Activated T-helper 2 cell treated with anti-CD3 and anti-CD28 coated beads, Interferon-gamma antibody, Interleukin-2, Interleukin-4, amounts not matched to agents 10 μg/mL and 5 μg/mL and 100 μg/mL, durations not matched to agents 14 hours and 24 hours and 36 hours (primary cell): ENCODE results near the gene SYT4. TPM values are rescaled to one million over a fixed set of nuclear protein-coding genes. Genes with fewer than 3 reads are reported as not detected.

Experiments
- DNase-seq: peaks from one replicate; pipeline ENCODE4 v3.0.0; 2021; ENCODE audit warnings: low spot score
- H3K27ac Mint-ChIP-seq: one replicate; pipeline ENCODE4 v1.8.0; 2021; ENCODE audit warnings: mixed read lengths
- H3K27me3 Mint-ChIP-seq: one replicate; pipeline ENCODE4 v1.8.0; 2021; ENCODE audit warnings: low read depth, mixed read lengths
- H3K36me3 Mint-ChIP-seq: one replicate; pipeline ENCODE4 v1.8.0; 2021; ENCODE audit warnings: low read depth, mixed read lengths
- H3K4me1 Mint-ChIP-seq: one replicate; pipeline ENCODE4 v1.8.0; 2021; ENCODE audit warnings: low read depth, mixed read lengths
- H3K4me3 Mint-ChIP-seq: one replicate; pipeline ENCODE4 v1.8.0; 2021; ENCODE audit warnings: low read depth, mild to moderate bottlenecking, moderate library complexity, mixed read lengths
- H3K9me3 Mint-ChIP-seq: one replicate; pipeline ENCODE4 v1.8.0; 2021; ENCODE audit warnings: mixed read lengths
- intact Hi-C: fragments of 100-400 bp; cut with micrococcal nuclease; formaldehyde crosslinking; loops from one replicate; pipeline ENCODE4 v1.15.1; 2023
- total RNA-seq: library from RNA; stranded (reverse); gene quantifications from 2 replicates; pipeline ENCODE4 v1.2.3, GENCODE V29; 2022

Gene SYT4
- total RNA-seq, 1 donor from 2014 or later, result not detected

DNA sequence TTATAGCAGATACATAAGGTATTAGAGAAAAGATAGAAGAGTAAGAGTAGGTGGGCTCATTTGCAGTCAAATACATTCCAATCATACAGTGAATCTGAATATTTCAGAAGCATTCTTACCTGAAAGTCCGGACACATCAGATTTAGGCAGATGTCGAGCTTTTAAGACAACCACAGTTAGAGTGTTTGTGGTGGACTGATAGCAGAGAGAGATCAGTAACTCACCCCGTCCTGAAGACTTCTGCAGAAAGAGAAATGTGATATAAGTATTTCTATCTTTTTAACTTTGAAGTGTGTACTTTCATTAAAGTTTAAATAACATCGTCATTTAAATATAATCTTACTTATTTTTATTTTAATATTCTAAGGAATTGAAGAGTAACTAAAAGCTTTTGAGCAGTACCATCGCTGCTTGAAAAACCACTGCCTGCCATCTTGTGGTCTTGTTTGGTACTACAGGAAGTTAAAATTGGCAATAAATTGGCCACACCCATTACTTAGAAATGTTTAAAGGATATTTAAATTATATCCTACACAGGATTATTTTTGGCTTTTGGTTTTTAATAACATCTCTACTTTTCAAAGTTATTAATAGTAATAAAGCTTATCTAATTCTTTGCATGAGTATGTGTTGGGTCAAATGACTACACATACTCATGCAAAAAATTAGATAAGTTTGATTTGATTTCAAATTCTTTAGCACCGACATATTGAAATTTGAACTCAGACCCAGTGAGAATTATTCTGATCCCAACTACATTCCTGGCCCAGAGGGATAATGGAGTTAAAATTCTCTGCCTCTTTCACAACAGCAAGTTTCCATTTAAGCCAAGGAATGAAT lies 5.5 kb downstream of the SYT4 start:
- no peaks in the 10 kb centered on the region for H3K36me3 Mint-ChIP-seq
- intact Hi-C loops, result loop anchor here (5.0 kb wide), 1 partner anchor 675 kb away; no protein-coding TSS in a partner anchor
- no peaks in the 10 kb centered on the region for H3K9me3 Mint-ChIP-seq
- H3K27ac Mint-ChIP-seq, result no peak overlapping the region
- H3K27me3 Mint-ChIP-seq, result peaks cover under 1% of the 10 kb centered on the region
- H3K4me1 Mint-ChIP-seq, result no peaks in the 10 kb centered on the region
- no peak for DNase-seq
- no peak overlapping the region for H3K4me3 Mint-ChIP-seq

DNA sequence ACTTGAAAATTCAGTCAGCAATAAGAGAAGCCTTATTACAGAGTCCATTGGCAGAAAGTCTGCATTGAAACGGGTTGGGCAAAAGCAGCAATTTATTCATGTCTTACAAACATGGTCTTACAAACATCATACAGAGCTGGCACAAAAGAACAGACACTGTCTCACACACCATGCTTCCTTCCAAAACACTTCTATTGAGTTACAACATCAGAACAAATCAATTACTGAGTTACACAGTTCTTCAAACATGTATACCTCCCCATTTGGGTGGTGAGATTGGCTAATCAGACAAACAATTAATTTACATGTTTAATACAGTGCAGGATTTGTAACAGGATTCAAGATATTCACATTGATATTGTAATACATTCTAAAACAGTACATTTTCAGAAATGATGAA lies 9.5 kb downstream of the SYT4 start:
- H3K4me1 Mint-ChIP-seq, result no peaks in the 10 kb centered on the region

GRCh38 chr18:43265465-43265864 lies 11.8 kb downstream of the SYT4 start:
- Mint-ChIP-seq H3K27me3 (no peaks in the 10 kb centered on the region), H3K36me3 (no peaks in the 10 kb centered on the region), H3K4me1 (no peaks in the 10 kb centered on the region), H3K27ac (no peak overlapping the region), H3K4me3 (no peak overlapping the region), H3K9me3 (peaks cover 6% of the 10 kb centered on the region)
- intact Hi-C loops, result no loop called here
- no peak for DNase-seq

More for the DNA sequence above, 9.5 kb downstream of the SYT4 start:
- Mint-ChIP-seq H3K36me3 (no peaks in the 10 kb centered on the region), H3K9me3 (peaks cover 6% of the 10 kb centered on the region), H3K4me3 (no peak overlapping the region), H3K27me3 (no peaks in the 10 kb centered on the region), H3K27ac (no peak overlapping the region)
- intact Hi-C loops, result no loop called here
- DNase-seq, result no peak

DNA sequence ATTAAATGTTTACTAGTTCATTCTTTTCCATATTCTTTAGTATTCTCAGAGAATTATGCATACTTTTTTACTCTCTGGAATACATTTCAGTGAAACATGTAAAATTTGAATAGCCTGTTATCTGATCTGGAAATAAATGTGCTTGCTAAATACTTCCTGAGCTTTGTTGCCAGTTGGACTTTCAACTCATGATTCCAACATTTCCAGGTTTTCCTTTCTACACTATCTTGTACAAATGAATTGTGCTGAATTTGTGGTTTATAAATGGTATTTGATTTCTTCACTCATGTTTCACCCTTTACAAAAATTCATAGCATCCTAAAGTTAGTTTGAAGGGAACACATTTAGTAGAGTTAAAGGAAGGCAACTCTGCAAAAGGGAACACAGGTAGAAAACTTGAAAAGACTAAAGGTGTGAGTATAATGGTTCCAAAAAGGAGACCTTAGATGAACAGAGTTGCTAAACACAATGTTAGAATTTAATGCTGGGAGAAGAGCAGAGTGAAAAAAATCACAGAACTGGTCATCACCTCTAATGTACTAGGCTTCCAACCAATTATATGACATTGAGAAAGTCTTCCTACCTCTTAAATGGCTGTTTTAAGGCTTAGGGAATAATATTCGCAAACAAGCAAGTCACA lies 28.6 kb downstream of the SYT4 start:
- H3K27ac Mint-ChIP-seq, result no peak overlapping the region
- intact Hi-C loops, result no loop called here
- no peaks in the 10 kb centered on the region for H3K9me3 Mint-ChIP-seq

GRCh38 chr18:43247944-43248343 lies 29.3 kb downstream of the SYT4 start:
- Mint-ChIP-seq H3K27ac (no peak overlapping the region), H3K9me3 (no peaks in the 10 kb centered on the region), H3K4me3 (no peak overlapping the region), H3K4me1 (no peaks in the 10 kb centered on the region), H3K36me3 (no peaks in the 10 kb centered on the region), H3K27me3 (no peaks in the 10 kb centered on the region)
- no peak for DNase-seq
- intact Hi-C loops, result no loop called here

More for the DNA sequence above, 28.6 kb downstream of the SYT4 start:
- no peak for DNase-seq
- H3K4me1 Mint-ChIP-seq, result no peaks in the 10 kb centered on the region
- H3K36me3 Mint-ChIP-seq, result no peaks in the 10 kb centered on the region
- no peak overlapping the region for H3K4me3 Mint-ChIP-seq
- H3K27me3 Mint-ChIP-seq, result no peaks in the 10 kb centered on the region

DNA sequence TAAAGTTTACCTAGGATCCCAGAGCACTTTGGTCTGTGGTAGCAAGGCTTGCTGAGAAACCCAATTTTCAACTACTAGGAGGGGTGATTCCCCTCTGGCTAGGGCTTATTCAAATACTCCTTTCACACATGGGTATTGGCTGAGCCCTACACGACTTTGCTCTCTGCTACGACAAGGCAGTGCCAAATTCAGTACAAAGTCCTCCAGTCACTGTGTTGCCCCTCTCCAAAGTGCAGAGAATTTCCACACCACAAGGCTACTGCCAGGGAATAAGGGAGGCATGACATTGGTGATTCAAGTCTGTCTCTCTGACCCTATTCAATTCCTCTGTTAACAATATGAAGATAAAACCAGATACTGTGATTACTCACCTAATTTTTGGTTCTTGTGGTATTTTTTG lies 38.9 kb downstream of the SYT4 start:
- no peaks in the 10 kb centered on the region for H3K36me3 Mint-ChIP-seq
- H3K27me3 Mint-ChIP-seq, result no peaks in the 10 kb centered on the region
- no peak for DNase-seq
- H3K4me1 Mint-ChIP-seq, result no peaks in the 10 kb centered on the region
- H3K27ac Mint-ChIP-seq, result no peak overlapping the region
- peaks cover 4% of the 10 kb centered on the region for H3K9me3 Mint-ChIP-seq
- H3K4me3 Mint-ChIP-seq, result no peak overlapping the region
- intact Hi-C loops, result no loop called here

DNA sequence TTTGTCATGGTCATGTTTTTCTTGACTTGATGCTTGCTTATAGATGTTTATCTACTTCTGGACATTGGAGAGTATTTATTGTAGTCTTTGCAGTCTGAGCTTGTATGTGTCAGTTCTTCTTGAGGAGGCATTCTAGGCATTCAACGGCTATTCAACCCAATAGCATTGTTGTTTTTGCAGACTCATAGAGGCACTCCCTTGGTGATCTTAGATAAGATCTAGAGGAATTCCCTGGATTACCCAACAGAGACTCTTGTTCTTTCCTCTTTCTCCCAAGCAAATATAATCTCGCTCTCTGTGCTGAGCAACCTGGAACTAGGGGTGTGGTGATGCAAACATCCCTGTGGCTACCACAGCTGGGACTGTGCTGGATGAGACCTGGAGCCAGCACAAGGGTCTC lies 40.4 kb downstream of the SYT4 start:
- intact Hi-C loops, result no loop called here
- Mint-ChIP-seq H3K9me3 (peaks cover 4% of the 10 kb centered on the region), H3K4me1 (no peaks in the 10 kb centered on the region), H3K4me3 (no peak overlapping the region), H3K27ac (no peak overlapping the region), H3K36me3 (no peaks in the 10 kb centered on the region), H3K27me3 (no peaks in the 10 kb centered on the region)
- no peak for DNase-seq

DNA sequence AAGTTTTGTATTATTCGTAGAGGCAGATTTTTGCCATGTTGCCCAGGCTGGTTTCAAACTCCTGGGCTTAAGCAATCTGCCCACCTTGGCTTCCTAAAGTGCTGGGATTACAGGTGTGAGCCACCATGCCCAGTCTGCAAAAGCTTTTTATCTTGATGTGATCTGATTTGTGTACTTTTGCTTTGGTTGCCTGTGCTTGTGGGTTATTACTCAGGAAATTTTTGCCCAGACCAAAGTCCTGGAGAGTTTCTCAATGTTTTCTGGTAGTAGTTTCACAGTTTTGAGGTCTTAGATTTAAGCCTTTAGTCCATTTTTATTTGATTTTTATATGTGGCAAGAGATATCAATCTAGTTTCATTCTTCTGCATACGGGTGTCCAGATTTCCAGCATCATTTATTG lies 42.4 kb downstream of the SYT4 start:
- H3K9me3 Mint-ChIP-seq, result peaks cover 6% of the 10 kb centered on the region
- H3K27ac Mint-ChIP-seq, result no peak overlapping the region
- intact Hi-C loops, result no loop called here
- H3K4me3 Mint-ChIP-seq, result no peak overlapping the region
- DNase-seq, result no peak
- H3K4me1 Mint-ChIP-seq, result no peaks in the 10 kb centered on the region
- no peaks in the 10 kb centered on the region for H3K27me3 Mint-ChIP-seq
- H3K36me3 Mint-ChIP-seq, result no peaks in the 10 kb centered on the region

- intact Hi-C loops, result no loop called here
Measured at GRCh38 chr18:43222501-43222900, 54.8 kb downstream of the SYT4 start.

DNA sequence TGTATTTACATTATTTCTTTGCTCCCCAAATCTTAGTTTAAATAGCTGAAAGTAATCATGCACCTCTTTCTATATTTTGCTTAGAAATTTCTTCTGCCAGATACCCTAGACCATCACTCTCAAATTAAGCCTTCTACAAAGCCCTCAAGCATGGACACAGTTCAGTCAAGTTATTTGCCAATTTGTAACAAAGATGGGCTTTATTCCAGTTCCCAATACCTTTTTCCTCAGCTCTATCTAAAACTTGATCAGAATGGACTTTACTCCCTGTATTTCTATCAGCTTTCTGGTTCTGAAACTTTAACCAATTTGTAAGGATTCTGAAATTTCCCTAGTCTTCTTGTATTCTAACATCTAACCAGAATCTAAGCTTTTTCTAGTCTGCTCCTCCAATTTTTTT lies 56.6 kb downstream of the SYT4 start:
- Mint-ChIP-seq H3K27ac (no peak overlapping the region), H3K27me3 (no peaks in the 10 kb centered on the region), H3K36me3 (no peaks in the 10 kb centered on the region), H3K4me1 (no peaks in the 10 kb centered on the region), H3K4me3 (no peak overlapping the region), H3K9me3 (peaks cover 18% of the 10 kb centered on the region)
- intact Hi-C loops, result no loop called here
- no peak for DNase-seq

More at GRCh38 chr18:43222501-43222900, 54.8 kb downstream of the SYT4 start:
- no peak for DNase-seq
- Mint-ChIP-seq H3K9me3 (peaks cover 18% of the 10 kb centered on the region), H3K4me3 (no peak overlapping the region), H3K27ac (no peak overlapping the region), H3K4me1 (no peaks in the 10 kb centered on the region), H3K36me3 (no peaks in the 10 kb centered on the region), H3K27me3 (no peaks in the 10 kb centered on the region)

Other genes starting within 250 kb of the SYT4 start
- gene RIT2, start 161.8 kb downstream of the SYT4 start, total RNA-seq, result not detected in 2 replicates